Stimulated activated CD8-positive, alpha-beta memory T cell treated with anti-CD3 and anti-CD28 coated beads, Interleukin-15, amount 100 ng/mL, for 48 hours (primary cell): ENCODE results near the gene TNRC6C.
"Not testable (repeated sequence)": the region's sequence is repeated elsewhere in the genome, so short reads cannot be mapped to it uniquely, and the experiment has no call there.

Source experiments
- DNase-seq, 2 donors: peaks; one replicate each; pipeline ENCODE4 v3.0.0-alpha.2; 2020; ENCODE audit warnings: low read depth in 2 of 2

Gene TNRC6C

DNA sequence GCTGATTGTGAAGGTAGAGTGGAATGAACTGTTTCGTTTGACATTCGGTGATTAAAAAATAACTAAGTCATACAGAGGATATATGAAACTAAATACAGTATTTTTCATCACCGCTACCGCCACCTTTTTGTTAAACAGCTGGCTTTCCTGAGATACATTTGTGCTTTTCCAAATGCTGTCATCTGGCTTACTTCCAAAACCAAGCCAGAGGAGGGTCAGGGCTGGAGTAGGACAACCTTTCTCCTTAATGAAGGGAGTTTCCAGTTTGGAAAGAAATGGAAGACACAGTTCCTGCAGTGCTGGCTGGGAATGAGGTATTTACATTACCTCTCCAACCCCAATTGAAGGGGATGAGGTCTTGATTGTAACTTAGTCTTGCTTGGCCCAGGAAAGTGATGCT lies 3.2 kb downstream of the TNRC6C start:
- DNase-seq, result no peak

GRCh38 chr17:77962348-77962747 lies 3.8 kb downstream of the TNRC6C start:
- DNase-seq, result no peak

GRCh38 chr17:77963441-77963840 lies 4.9 kb downstream of the TNRC6C start:
- DNase-seq, result no peak

DNA sequence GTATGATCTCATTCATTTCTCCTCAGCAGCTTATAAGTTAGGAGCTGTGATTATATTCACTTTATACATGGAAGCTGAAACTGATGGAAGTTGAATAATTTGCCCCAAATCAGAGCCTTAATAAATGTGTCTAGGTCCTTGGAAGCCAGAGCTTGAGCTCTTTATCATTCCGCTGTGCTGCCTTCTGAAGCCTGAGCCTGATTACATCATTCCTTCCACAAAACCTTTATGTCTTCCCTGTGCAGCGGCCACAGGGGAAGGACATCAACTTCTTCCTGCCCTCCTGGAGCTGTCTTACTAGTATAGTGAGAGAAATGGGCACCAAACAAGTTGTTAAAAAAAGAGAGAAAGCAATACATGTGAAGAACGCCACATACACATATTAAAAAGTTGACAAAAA lies 6.8 kb downstream of the TNRC6C start:
- DNase-seq, result no peak

- DNase-seq, result no peak
These were observed 8.0 kb downstream of the TNRC6C start for GRCh38 chr17:77966476-77966875.

DNA sequence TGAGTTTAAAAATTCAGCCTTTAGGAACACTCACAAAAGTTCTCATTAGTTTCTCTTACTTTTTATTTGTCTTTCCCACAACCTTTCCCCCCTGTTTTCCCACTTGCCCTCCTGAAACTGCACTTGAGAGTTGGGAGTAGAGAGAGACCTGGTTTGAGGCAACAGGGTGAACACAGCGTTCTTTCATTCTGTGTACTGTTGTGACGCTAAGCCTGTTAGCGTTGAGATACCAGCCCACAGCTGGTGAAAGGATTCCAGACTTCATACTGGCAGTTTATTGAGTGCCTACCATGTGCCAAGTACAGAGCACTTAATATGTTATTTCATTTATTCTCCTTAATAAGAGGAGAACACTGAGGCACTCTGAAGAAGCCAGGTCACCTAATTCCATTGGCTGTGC lies 10.3 kb downstream of the TNRC6C start:
- DNase-seq, result no peak

GRCh38 chr17:77972271-77972670 lies 13.8 kb downstream of the TNRC6C start:
- not testable (repeated sequence) for DNase-seq

DNA sequence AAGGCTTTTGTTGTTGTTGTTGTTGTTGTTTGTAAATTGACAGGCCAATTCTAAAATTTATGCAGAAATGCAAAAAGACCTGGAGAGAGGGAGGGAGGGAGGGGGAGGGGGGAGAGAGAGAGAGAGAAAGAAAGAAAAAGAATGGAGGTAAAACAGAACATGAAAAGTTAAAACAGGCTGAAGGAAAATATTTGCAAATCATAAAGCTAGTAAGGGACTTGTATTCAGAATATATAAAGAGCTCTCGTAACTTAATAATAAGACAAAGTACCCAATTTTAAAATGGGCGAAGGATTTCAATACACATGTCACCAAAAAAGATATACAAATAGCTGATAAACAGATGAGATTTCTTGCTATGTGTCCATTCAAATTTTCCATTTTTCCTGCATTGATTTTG lies 15.4 kb downstream of the TNRC6C start:
- no peak for DNase-seq

- DNase-seq, result no peak
These were observed 15.9 kb downstream of the TNRC6C start for GRCh38 chr17:77974396-77974795.

DNA sequence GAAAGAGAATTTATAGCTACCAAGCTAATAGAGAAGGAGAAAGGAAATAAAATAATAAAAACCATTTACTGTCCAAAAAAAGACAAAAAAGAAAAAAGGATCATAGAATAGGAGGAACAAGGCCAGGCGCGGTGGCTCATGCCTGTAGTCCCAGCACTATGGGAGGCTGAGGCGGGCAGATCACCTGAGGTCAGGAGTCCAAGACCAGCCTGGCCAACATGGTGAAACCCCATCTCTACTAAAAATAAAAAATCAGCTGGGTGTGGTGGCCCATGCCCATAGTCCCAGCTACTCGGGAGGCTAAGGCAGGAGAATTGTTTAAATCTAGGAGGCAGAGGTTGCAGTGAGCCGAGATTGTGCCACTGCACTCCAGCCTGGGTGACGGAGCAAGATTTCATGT lies 23.9 kb downstream of the TNRC6C start:
- not testable (repeated sequence) for DNase-seq

- DNase-seq, result no peak
These were observed 31.8 kb downstream of the TNRC6C start for GRCh38 chr17:77990301-77990700.

GRCh38 chr17:77993735-77994134 lies 35.2 kb downstream of the TNRC6C start:
- DNase-seq, result not testable (repeated sequence)

DNA sequence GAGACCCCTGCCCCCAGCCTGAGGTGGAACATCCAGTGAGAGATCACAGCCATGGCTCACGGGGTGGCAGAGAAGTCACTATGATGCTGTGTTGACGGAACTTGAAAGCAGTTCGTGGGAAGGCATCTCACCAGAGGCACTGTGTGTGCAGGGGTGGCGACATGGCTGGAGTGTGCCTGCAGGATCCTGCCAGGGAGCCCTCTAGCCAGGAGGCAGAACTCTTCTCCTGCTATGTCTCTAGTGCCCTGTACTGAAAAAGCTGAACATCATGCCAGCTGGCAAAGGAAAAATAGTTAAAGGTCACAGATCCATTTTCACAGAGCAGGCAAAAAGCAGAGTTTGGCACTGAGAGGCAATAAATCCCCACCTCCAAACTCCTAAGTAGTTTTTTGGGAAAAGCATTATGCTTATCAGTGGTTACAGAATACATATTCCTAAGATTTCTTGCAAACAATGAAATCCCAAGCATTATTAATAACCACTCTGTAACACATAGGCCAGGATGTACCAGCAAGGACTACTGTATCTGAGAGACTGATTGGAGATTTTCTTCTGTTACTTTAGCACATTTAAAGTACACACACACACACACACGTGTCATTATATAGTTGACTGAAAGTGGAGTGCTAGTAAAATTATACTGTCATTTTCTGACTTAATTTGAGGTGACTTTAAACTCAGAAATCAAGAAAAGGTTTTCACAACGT lies 36.8 kb downstream of the TNRC6C start:
- peak in 1 of 2 donors; percentile 7 for DNase-seq

GRCh38 chr17:77996256-77996655 lies 37.8 kb downstream of the TNRC6C start:
- DNase-seq, result no peak

DNA sequence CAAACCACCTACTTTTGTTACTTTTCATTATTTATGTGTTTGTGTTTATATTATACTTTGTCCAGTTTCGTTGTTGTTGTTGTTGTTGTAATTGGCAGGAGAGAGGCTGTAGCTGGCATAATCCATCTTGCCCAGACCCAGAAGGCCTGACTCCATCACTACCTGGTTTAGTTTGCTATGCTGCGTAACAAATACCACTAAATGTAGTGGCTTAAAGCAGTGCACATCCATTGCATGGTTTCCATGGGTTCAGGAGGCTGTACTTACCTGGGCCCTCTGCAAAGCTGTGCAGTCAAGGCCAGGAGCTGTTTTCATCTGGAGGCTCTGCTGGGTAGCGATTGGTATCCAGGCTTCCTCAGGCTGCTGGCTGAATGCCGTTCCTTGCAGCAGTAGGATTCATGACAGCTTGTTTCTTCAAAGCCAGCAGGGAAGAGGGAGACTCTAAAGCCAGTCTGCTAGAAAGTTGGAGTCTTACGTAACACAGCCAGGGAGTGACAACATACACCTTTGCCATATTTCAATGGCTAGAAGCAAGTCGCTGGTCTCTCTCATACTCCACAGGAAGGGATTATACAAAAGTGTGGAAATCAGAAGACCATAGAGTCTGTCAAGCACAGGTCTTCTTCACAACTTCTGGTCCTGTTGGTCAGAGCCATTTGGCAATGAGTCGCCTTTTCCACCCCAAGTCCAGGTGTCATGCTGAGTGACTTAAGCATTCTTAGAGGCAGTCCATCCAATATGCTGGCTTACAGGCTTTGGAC lies 41.1 kb downstream of the TNRC6C start:
- no peak for DNase-seq

DNA sequence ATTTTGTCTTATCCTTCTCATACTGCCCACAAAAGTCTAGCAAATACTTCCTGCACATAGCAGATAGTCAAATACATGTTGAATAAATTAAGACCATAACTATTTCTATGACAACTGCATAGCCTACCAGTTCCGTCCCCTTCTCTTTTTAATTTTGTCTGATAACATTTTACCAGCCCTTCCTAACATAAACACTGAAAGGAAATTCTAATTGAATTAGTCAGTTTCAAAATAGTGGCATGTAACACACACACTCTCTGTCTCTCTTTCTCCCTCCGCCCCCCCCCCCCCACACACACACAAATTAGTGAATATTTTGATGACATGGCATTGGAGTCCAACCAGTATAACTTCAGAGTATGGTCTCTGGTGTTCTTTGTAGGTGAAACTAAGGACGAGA lies 41.8 kb downstream of the TNRC6C start:
- no peak for DNase-seq

DNA sequence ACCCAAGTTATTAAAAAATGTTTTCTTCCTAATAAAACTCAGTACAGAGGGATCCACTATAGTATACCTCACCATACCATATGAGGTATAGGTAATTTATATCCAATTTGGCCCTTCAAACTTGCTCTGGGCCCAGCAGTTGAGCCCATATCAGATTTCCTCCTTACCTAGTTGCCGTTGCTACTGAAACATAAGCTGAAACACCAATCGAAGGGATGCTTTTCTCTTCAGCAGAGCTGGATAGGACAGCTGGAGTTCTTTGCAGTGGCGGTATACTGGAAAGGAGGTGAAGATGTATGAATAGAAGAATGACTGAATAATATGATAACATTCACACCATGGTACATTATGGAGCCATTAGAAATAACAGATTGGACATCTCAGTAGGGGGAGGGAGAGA lies 42.7 kb downstream of the TNRC6C start:
- no peak for DNase-seq

DNA sequence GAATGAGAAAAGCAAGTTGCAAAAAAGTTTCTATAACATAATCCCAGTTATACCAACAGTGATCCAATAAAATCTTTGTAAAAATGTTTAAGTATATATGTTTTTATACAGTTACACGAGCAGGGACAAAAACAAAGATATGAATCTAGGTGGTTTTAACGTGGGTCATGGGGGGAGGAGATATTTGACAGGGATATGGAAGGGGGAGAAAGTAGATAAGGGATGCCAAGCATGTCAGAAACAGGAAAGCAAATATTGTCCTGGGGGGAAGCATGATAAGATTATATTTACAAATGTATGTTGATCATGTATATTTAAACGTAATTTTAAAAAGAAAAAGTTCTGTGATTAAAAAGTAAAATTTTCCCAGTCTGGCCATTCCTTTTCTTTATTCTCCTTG lies 43.1 kb downstream of the TNRC6C start:
- no peak for DNase-seq

GRCh38 chr17:78002166-78002565 lies 43.7 kb downstream of the TNRC6C start:
- DNase-seq, result no peak

- no peak for DNase-seq
These were observed 47.1 kb downstream of the TNRC6C start for GRCh38 chr17:78005452-78006171.

DNA sequence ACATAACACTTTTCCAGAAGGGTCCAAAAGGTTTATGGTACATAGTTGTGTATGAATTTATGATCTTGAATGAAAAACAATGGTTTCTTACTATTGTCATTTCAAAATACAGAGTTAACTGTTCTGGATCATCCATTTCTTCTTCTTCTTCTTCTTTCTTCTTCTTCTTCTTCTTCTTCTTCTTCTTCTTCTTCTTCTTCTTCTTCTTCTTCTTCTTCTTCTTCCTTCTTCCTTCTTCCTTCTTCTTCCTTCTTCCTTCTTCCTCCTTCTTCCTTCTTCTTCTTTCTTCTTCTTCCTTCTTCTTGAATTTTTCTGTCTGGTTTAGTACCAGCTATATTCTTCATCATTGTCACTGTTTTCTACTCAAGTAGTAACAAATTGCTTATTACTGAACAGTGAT lies 47.8 kb downstream of the TNRC6C start:
- DNase-seq, result no peak

DNA sequence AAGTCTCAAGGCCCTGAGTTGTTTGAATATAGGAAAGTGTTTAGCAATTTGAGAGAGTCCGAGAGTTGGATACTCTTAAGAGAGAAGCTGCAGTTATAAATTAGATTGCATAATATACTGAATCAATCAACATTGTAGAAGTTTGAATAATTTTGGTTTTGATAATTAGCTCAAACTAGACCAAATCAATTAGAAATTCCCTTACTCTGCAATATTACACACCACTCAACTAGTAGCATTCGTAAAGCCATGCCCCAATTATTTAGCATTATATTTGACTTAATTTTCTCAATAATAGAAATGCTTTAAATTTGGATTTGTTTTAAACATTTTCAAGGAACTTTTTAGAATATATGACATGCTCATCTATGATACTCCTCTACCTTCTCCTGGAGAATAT lies 49.1 kb downstream of the TNRC6C start:
- DNase-seq, result no peak

DNA sequence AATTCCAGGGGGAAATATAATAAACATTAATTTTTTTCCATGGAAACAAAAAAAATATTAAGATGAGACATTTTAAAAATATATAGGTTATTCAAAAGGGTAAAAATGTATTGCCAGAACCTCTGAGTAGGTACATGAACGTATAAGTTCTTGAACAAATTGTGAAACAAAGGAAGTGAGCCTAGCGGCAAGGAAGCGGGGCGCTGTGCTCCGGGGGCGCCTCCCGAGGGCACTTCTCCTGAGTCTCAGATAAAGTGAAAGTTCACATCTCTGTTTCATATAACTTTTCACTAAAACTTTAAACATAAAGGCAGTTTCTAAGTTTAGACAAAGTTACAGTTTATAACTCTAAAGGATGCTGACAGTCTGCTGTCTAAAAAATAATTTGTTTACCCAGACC lies 52.3 kb downstream of the TNRC6C start:
- DNase-seq, result no peak
